ENCODE data around the gene GABRE.

The GABRE gene

GRCh38 chrX:151981129-151981528 is 6.7 kb upstream of the GABRE start:
- no peak overlapping the region for H3K4me3 ChIP-seq (ENCODE audit: low read depth, low read length)
- TF ChIP-seq CTCF (IDR thresholded peaks at IDR 0.05; ENCODE audit: low read depth, low read length), result no peak

GRCh38 chrX:151977923-151978322 is 3.4 kb upstream of the GABRE start:
- H3K4me3 ChIP-seq (ENCODE audit: low read depth, low read length), result no peak overlapping the region
- no peak for TF ChIP-seq CTCF (IDR thresholded peaks at IDR 0.05; ENCODE audit: low read depth, low read length)

GRCh38 chrX:151977009-151977408 is 2.5 kb upstream of the GABRE start:
- no peak overlapping the region for H3K4me3 ChIP-seq (ENCODE audit: low read depth, low read length)
- TF ChIP-seq CTCF (IDR thresholded peaks at IDR 0.05; ENCODE audit: low read depth, low read length), result no peak

GRCh38 chrX:151975736-151976275 is 1.3 kb upstream of the GABRE start:
- no peak overlapping the region for H3K4me3 ChIP-seq (ENCODE audit: low read depth, low read length)
- no peak for TF ChIP-seq CTCF (IDR thresholded peaks at IDR 0.05; ENCODE audit: low read depth, low read length)

- H3K4me3 ChIP-seq (ENCODE audit: low read depth, low read length), result no peak overlapping the region
- no peak for TF ChIP-seq CTCF (IDR thresholded peaks at IDR 0.05; ENCODE audit: low read depth, low read length)
These were observed 735 bp upstream of the GABRE start for GRCh38 chrX:151975228-151975593.

- no peak overlapping the region for H3K4me3 ChIP-seq (ENCODE audit: low read depth, low read length)
- TF ChIP-seq CTCF (IDR thresholded peaks at IDR 0.05; ENCODE audit: low read depth, low read length), result no peak
These were observed 583 bp downstream of the GABRE start for GRCh38 chrX:151973851-151974335.

GRCh38 chrX:151973060-151973661 is 1.3 kb downstream of the GABRE start:
- no peak for TF ChIP-seq CTCF (IDR thresholded peaks at IDR 0.05; ENCODE audit: low read depth, low read length)
- no peak overlapping the region for H3K4me3 ChIP-seq (ENCODE audit: low read depth, low read length)
